Measurements from ENCODE around the gene ARHGEF4. TPM values are rescaled to one million over a fixed set of nuclear protein-coding genes. Genes with fewer than 3 reads are reported as not detected.
"Not testable (repeated sequence)": the region's sequence is repeated elsewhere in the genome, so short reads cannot be mapped to it uniquely, and the experiment has no call there.

ARHGEF4 gene
- total and polyA plus RNA-seq, 7 donors, result 1.7 to 32.4 (median 17.2) TPM; not detected in 1

DNA sequence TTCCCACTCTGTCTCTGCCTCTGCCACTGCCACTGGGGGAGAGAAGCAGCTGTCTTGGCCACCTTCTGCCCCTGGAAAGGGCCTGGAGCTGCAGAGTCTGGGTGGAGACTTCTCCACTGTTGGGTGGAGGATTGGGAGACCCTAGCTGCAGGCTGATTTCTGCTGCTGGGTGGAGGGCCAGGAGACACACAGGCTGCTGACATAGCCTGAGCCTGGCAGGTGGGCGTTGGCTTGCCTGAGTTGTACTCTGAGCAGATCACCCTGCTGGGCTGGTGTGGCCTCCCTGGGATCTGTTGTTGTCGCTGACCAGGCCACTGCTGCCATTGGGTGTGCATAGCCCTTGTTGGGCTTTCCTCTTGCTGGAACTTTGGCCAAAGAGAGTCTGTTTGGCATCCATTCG is 64.3 kb downstream of the ARHGEF4 start:
- TF ChIP-seq POLR2AphosphoS5 (IDR thresholded peaks at IDR 0.05), result no peak
- TF ChIP-seq POLR2A (IDR thresholded peaks at IDR 0.05), result no peak
- TF ChIP-seq, protein P1, sequence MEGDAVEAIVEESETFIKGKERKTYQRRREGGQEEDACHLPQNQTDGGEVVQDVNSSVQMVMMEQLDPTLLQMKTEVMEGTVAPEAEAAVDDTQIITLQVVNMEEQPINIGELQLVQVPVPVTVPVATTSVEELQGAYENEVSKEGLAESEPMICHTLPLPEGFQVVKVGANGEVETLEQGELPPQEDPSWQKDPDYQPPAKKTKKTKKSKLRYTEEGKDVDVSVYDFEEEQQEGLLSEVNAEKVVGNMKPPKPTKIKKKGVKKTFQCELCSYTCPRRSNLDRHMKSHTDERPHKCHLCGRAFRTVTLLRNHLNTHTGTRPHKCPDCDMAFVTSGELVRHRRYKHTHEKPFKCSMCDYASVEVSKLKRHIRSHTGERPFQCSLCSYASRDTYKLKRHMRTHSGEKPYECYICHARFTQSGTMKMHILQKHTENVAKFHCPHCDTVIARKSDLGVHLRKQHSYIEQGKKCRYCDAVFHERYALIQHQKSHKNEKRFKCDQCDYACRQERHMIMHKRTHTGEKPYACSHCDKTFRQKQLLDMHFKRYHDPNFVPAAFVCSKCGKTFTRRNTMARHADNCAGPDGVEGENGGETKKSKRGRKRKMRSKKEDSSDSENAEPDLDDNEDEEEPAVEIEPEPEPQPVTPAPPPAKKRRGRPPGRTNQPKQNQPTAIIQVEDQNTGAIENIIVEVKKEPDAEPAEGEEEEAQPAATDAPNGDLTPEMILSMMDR (IDR thresholded peaks at IDR 0.05), result no peak
- TF ChIP-seq EP300 (IDR thresholded peaks at IDR 0.05), result no peak
- H3K36me3 ChIP-seq, result no peaks in the 10 kb centered on the region
- H3K4me1 ChIP-seq, result no peaks in the 10 kb centered on the region
- intact Hi-C loops (cut with DNase I), result no loop called here
- no peak overlapping the region for H3K27ac ChIP-seq
- H3K4me3 ChIP-seq, result no peak overlapping the region
- 80 to 87% methylated on average over 3 of the region's 3 CpGs for WGBS, 2 donors
- no peaks in the 10 kb centered on the region for H3K9me3 ChIP-seq
- DNase-seq, result no peak
- no peaks in the 10 kb centered on the region for H3K27me3 ChIP-seq

DNA sequence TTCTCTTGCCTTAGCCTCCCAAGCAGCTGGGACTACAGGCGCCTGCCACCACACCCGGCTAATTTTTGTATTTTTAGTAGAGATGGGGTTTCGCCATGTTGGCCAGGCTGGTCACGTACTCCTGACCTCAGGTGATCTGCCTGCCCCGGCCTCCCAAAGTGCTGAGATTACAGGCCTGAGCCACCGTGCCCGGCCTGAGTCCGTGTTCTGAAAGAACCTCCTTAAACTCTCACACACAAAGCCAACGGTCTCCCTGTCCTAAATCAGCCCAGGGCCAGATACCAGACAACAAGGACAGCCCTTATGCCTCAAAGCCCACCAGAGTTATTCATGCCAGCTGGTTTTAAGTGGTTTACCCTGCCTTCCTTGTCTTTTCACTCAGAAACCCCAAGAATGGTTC is 64.9 kb downstream of the ARHGEF4 start:
- H3K36me3 ChIP-seq; DNase-seq; H3K27ac ChIP-seq; H3K4me3 ChIP-seq; intact Hi-C loops (cut with DNase I); H3K27me3 ChIP-seq; H3K4me1 ChIP-seq; H3K9me3 ChIP-seq: not testable (repeated sequence)
- 93 to 94% methylated on average over 9 of the region's 9 CpGs for WGBS, 2 donors

DNA sequence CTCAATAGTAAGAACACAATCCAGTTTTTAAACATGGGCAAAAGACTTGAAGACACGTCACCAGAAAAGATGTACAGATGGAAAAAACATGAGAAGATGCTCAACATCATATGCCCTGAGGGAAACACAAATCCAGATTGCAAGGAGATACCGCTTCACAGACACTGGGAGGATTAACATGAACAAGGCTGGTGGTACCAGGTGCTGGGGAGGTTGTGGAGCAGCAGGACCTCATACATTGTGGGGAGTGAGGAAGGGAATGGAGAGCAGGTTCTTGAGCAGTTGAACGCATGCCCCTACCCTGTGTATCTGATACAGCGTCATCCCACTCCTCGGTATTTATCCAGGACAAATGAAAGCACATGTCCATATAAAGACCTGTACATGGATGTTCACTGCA is 72.1 kb downstream of the ARHGEF4 start:
- Histone ChIP-seq H3K4me1 (no peaks in the 10 kb centered on the region), H3K36me3 (no peaks in the 10 kb centered on the region), H3K27ac (no peak overlapping the region), H3K9me3 (peaks cover 0 to 3% (median 0%) of the 10 kb centered on the region in 4 donors), H3K27me3 (no peaks in the 10 kb centered on the region), H3K4me3 (no peak overlapping the region)
- TF ChIP-seq, protein P1 (IDR thresholded peaks at IDR 0.05), result no peak
- TF ChIP-seq POLR2AphosphoS5 (IDR thresholded peaks at IDR 0.05) (no peak), EP300 (IDR thresholded peaks at IDR 0.05) (no peak), POLR2A (IDR thresholded peaks at IDR 0.05) (no peak)
- intact Hi-C loops (cut with DNase I), result no loop called here
- no peak for DNase-seq
- 93 to 95% methylated on average over 5 of the region's 5 CpGs for WGBS, 2 donors

DNA sequence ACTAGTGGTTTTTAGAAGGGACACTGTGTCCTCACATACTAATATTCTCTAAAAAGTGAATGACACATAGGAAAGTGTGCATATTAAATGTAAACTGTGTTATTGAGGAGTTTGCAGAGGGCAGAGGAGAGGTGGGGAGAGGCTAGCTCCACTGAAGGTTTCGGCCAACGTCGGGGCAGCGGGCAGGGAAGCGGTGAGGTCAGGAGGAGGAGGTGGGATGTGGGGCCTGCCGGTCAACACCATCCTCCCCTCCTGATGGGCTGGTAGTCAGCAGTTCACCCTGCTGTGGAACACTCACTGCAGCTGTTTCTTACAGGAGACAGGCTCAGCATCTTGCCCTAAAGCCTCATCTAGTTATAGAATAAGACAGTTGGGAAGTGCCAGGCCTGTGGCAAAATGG is 74.2 kb downstream of the ARHGEF4 start:
- no peak for TF ChIP-seq EP300 (IDR thresholded peaks at IDR 0.05)
- no peak for TF ChIP-seq POLR2A (IDR thresholded peaks at IDR 0.05)
- TF ChIP-seq POLR2AphosphoS5 (IDR thresholded peaks at IDR 0.05), result no peak
- TF ChIP-seq, protein P1 (IDR thresholded peaks at IDR 0.05), result no peak
- intact Hi-C loops (cut with DNase I), result no loop called here
- DNase-seq, result no peak
- Histone ChIP-seq H3K4me3 (no peak overlapping the region), H3K9me3 (peaks cover 0 to 3% (median 0%) of the 10 kb centered on the region in 4 donors), H3K4me1 (no peaks in the 10 kb centered on the region), H3K27ac (no peak overlapping the region), H3K27me3 (peaks cover 0 to 14% (median 9%) of the 10 kb centered on the region in 3 donors), H3K36me3 (no peaks in the 10 kb centered on the region)
- 76 to 91% methylated on average over 6 of the region's 6 CpGs for WGBS, 2 donors

DNA sequence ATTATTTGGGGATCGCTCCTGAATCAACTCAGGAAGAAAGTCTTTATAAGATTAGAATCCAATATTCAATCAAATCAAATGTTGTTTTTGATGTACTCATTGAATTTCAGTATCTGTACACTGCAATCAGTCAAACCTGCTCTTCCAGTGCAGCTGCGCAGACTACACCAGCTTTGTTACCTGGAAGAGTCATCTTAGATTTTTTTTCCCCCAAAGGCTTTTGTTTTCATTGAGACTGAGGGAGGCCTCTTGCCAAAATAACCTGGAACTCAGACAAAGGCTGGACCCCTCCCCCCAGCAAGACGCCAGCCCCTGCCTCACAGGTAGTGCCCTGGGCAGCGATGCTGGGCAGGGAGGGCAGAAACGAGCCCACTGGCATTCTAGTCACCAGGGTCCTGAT is 74.8 kb downstream of the ARHGEF4 start:
- Histone ChIP-seq H3K9me3 (peaks cover 0 to 3% (median 0%) of the 10 kb centered on the region in 4 donors), H3K4me1 (no peaks in the 10 kb centered on the region), H3K4me3 (no peak overlapping the region), H3K36me3 (no peaks in the 10 kb centered on the region), H3K27me3 (peaks cover 0 to 20% (median 14%) of the 10 kb centered on the region in 3 donors), H3K27ac (no peak overlapping the region)
- intact Hi-C loops (cut with DNase I), result no loop called here
- TF ChIP-seq, protein P1 (IDR thresholded peaks at IDR 0.05), result no peak
- TF ChIP-seq POLR2AphosphoS5 (IDR thresholded peaks at IDR 0.05), result no peak
- TF ChIP-seq EP300 (IDR thresholded peaks at IDR 0.05), result no peak
- no peak for DNase-seq
- 83 to 84% methylated on average over 5 of the region's 5 CpGs for WGBS, 2 donors

Measured in sigmoid colon (tissue), 7 donors.